GM18517 (cell line): ENCODE measurements around the gene LRRC63.
"Not testable (repeated sequence)": the region's sequence is repeated elsewhere in the genome, so short reads cannot be mapped to it uniquely, and the experiment has no call there.

Experiments used
- ATAC-seq: cut with Tn5 transposase; IDR thresholded peaks from one replicate; pipeline ENCODE4 v1.9.1; 2021; ENCODE audit warnings: mild to moderate bottlenecking, moderate library complexity; ENCODE audit not compliant: unreplicated experiment

LRRC63 gene, protein sequence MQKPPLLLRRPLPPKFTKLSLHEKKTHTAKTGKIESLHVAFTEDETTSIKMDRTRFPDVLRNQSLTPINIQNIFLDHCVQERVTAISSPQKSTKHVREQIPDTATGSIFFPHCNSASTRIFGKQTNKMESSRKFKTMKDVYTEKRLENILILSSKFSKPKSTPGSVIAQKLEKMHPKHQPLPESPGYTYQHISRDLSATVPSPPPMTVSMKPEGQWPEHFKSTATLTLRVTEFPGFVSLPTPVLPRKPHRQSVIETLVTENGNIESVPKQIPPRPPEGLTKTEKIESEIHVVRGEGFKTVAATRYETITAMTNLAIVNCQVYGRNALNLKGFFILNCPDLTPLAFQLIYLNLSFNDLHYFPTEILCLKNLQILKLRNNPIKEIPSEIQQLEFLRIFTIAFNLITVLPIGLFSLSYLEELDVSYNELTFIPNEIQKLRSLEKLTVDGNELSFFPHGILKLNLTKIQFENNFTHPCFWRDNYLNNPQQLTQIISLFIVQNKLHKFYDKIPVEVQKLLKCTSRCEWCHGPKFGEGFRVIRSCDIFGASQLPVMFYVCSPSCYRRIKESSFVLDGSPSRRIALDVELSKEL

DNA sequence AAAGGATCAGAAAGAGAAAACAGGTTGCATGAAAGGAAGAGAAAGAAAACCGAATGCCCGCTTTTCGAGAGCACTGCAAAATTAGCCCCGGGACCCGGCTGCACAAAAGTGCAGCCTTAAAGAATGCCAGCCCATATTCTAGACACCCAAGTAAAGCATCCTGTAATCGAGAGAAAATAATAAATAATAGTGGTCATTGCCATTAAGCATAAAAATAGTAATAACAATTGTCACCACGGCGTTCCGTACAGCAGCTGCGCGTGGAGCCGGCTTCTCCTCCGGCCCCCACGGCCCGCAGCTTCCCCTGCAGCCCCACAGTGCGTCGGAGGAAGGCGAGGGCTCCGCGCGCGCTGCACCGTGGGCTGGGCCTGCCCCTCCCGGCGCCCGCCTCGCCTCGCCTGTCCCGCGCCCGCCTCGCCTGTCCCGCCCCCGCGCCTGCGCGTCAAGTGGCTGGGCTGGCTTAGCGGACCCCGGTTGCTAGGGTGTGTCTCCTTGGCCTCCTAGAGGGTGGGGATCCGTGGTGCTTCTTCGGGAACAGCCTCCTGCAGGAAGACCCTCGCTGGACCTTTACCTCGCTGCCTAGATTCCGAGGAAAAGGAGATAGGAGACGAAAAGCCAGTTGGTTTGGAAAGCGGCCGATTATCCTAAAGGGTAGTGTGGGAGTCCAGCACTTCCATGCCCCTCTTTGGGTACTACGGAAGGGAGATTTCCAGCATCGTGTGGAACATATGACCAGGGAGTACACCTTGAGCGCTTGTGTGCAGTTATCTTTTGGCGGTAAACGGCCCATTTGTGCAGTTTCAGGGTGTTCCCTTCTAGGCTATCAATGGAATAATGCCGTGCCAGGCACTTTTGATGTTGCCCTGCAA, at the start of gene LRRC63:
Gene LRRC63 (plus strand): TSS at position 446 of the 869 bp plus-strand sequence. CDS start 1,107 bp downstream, outside the sequence.
- peak; percentile 88 for ATAC-seq

DNA sequence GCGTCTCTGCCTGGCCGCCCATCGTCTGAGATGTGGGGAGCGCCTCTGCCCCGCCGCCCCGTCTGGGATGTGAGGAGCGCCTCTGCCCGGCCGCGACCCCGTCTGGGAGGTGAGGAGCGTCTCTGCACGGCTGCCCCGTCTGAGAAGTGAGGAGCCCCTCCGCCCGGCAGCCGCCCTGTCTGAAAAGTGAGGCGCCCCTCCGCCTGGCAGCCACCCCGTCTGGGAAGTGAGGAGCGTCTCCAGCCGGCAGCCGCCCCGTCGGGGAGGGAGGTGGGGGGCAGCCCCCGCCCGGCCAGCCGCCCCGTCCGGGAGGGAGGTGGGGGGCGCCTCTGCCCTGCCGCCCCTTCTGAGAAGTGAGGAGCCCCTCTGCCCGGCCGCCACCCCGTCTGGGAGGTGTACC, 49.0 kb upstream of the LRRC63 start:
- not testable (repeated sequence) for ATAC-seq

DNA sequence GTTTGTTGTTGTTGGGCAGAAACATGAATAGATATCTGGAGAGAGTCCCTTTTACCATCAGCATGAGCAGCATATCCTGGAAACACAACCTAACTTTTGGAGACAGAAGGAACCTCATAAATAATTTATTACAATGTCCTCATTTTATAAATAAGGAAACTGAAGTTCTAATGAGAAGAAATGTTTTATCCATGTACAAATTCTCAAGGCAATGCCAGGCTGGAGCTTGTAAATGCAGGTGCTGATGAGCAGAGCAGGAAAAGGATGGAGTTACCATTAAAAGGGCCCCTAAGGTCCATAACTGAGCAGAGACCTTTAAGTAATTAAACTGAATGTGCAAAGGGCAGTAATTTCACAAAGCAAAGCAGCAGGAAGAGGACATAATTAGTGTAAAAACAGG, 47.1 kb upstream of the LRRC63 start:
- no peak for ATAC-seq

DNA sequence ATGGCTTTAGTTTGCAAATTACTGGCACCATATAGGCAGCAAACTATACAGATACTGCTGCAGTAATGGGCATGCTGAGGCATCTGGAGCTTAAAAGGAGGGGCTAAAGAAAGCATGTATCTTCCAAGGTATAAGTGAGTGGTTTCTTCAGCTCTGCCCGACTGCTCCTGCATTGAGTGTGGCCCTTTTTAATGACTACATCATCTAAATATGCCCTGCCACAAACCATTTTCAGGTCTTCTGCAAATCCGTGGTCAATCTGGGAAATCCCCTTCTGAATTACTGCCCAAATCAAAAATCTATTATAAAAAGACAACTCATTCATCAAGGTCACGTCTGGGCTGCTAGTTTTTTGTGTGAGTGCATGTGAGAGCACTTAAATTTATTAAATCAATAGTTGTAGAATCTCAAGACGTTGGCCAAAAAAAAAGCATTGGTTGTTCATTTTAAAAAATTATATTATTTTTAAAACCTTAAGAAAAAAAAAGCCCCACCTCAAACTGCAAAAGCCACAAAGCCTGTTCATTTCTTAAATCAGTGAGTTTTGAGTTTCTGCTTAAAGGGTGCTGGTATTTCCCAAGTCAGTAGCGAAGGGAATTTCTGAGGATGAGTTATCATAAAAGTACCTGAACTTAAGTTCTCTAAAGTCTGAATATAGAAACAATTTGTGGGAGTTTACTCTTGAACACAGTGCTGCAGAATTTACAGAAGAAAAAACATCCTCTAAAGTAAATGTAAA, 46.1 kb upstream of the LRRC63 start:
- ATAC-seq, result peak; percentile 57

DNA sequence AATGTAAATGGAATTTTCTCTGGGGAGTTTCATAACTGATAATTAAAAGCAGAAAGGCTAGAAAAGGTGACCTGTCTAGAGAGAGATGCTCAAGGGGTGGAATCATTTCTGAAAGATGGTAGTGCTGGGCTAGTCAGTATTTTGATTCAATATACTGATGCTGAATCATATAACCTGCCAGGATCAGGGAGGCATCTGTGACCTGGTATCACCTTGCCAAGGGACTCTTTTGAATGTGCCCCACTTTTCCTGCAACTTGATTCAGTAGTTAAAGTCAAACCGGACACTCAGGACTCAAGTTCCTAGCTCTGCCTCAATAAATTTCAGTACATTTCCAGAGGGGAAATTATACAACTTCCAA, 45.5 kb upstream of the LRRC63 start:
- ATAC-seq, result no peak

DNA sequence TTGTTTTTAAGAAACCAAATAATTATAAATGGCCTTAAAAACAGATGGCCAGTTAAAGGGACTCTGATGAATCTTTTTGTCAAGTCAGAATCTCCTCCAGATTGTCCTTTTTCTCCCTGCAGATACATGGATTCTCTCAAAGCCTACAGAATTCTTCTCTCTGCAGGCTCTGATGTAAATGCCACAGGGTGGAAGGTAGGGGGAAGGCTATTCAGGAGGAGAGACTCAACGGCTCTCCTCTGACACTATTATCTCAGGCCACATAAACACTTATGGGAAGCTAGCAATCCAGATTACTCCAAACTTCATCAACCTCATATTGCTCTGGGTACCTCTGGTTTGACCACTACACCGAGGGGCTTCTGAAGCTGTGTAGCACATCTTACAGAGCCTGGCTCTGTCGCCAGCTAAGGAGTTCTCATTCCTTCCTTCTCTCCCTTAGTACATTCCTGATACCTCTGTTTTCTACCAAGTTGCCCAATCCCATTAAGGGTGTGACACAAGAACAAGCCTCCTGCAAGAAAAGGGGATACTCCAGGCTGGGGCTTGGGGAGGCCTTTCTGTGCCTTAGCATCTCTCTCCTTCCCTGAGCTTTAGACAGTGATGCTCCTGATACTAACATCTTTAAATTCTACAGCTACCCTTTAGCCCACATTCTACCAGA, 44.6 kb upstream of the LRRC63 start:
- ATAC-seq, result no peak

DNA sequence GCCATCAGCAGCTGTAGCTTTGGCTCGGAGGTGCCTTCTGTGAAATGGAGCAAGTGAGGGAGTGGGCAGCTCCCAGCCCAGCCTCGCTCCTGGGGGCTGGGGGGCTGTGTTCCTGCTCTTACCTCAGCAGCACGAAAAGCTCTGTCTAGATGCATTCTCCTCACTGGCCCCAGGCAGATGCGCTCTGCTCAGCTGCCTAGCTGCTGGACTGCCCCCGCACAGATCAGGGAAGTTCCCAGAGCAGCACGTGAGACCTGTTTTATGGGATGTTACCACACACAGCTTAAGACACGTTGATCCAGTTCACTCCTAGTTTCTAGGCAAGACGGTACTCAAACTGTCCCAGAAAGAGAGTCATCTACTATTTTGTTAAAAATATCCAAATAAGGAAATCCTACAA, 43.4 kb upstream of the LRRC63 start:
- no peak for ATAC-seq

DNA sequence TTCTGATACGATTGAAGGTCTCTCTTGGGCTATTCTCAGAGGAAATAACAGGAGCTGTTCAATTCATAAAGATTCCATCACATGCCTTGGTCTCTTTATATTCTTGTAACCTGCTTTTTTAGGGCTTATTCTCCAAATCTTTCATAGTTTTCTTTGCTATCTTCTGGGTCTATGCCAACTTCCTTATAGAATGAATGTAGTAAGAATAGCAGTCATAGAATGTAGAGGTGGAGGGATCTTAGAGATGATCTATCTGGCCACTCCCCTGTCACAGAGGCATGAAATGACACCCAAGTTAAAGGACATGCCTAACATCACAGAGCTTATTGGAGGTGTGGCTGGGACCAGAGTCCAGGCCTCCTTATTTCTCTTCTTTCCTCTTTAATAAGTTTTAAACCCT, 42.9 kb upstream of the LRRC63 start:
- ATAC-seq, result no peak

DNA sequence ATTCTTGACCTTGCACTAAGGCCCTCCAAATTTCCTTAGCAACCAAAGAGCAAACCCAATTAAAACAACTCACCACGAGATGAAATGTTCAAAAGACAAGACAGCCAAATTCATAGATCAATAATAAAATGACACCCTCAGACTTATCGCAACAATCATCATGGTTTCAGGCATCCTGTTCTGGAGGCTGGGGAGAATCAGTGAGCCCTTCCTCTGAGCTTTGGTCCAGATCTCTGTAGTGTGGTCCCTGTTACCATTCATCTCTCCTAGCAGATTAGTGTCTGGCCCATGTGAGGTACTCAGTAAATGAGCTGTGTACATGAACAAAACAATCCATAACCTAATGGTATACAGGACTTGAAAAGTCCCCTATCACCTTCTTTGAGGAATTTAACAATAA, 42.0 kb upstream of the LRRC63 start:
- ATAC-seq, result no peak

DNA sequence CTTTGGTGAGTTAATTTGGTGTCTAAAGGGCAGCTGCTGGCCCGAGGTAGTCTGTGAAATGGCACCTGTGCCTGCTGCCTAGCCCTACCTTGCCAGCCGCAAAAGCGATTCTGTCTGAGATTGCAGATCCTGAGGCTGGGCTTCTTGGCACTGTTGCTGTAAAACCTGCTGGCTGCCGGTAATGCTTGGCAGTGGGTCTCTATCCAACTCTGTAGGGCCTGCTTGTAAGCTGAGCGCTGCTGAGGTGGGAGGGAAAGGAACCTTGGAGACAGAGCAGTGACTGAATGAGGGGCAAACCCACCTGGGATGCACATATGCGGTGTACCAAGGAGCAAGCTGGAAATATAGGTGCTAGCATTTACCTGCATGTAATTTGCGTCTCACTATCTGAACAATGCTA, 41.5 kb upstream of the LRRC63 start:
- no peak for ATAC-seq

DNA sequence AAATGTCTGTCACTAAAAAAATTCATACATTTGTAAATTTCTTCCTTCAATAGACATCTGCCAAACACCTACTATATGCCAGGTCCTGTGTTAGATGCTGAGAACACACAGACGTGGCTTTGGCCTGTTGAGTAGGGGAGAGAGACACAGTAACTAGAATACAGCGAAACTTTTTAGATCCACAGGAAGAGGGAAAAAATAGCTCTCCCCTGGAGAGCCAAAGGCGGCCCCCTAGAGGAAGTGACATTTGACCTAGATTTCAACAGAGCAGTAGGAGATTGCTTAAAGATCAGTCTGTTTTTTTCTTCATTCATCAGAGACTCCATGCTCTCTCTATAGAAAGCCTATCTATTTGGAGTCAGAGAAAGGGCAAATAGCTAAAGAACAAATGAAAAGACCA, 41.0 kb upstream of the LRRC63 start:
- no peak for ATAC-seq

DNA sequence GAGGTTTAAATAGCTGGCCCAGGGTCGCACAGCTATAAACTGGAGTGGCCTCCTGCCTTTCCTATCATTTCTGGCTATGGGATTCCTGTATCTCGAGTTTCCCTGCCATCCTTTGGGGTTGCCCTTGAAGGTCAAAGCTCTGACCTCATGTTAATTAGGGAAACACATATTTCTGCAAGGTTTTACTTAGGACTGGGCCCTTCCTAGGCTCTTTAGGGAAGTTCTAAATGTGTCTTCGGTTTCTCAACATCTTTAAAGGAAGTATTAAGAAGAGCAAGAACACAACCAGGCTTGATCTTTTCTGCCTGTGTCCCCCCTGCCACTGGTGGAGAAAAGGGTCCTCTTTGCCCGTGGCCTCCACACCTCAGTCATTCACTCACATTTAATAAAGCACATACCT, 40.5 kb upstream of the LRRC63 start:
- no peak for ATAC-seq

DNA sequence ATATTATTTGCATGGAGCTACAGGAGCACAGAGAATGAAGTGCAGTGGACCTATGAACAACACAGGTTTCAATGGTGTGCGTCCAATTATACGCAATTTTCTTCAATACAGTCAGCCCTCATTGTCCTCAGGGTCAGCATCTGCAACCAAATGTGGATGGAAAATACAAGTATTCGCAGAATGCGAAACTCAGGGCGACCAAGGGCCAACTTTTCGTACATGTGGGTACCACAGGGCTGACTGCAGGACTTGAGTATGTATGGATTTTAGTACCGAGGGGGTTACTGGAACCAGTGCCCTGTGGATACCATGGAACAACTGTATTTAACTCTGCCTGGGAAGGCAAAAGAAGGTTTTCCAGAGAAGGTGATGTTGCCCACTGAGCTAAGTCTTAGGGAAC, 40.0 kb upstream of the LRRC63 start:
- no peak for ATAC-seq

DNA sequence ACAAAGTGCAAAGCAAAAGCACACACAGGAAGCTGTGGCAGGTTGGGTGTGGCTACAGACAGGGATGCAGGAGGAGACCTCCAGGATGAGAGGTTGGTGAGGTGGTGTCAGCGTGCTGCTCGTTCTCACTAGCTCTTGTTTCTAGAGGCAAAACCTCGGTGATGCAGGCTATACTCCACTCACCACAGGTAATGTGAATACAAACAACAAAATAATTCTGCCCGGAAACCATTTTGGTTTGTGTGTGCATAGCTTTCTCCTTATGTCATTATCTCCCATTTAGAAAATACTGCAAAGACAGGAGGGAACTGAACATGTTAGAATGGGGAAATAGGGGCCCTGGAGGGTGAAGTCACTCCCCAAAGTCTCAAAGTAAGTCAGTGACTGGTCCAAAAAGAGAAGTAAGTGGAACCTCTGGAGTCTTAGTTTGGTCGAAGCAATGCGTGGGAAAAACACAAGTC, 39.2 kb upstream of the LRRC63 start:
- ATAC-seq, result no peak

DNA sequence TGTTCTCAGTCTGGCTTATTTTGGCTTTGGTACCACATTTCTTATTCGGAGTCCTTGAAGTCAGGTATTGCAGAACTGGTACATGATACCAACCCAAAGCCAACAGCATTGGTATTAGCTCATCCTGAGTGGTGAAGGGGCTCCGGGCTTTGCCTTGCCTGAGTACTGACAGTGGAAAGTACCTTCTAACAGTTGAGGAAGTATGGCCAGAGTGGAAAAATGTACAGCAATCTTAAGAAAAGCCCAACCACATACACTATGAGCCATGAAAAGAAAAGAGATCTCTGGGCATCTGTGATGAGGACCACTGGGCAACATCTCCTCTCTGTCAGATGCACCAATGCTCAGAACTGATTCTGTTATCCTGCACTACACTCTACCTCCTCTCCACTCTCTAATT, 38.1 kb upstream of the LRRC63 start:
- peak; percentile 34 for ATAC-seq

DNA sequence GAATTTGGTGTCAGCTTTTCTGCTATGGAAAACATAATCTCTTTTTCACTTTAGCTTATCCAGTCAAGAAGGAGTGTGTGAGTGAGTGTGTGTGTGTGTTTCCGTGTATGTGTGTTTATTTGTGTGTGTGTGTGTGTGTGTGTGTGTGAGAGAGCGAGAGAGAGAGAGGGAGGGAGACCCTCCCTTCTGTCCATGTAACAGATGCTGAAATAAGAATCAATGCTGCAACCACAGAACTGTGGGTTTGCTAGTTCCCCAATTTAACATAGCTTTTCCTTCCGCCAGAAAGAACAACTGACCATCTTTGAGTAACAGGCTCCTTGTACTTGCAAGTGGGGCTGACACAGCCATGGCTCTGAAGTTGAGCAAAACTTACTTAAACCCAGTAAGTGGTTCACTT, 35.0 kb upstream of the LRRC63 start:
- peak; percentile 46 for ATAC-seq

DNA sequence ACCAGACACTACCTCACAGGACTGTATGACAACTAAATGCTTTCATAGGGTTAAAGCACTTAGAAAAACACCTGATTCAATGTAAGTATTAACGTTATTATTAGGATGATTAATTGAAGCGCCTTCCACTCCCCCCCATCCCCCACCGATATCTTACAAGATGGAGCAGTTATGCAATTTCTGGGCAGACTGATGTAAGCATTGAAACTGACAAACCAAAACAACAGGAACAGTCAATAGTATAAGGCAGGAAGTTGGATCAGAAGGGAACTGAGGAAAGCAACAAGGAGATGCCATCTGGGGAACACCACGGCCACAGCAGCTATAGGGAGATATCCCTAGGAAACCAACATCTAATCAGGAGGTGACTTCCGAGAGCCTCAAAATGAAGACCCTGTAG, 33.6 kb upstream of the LRRC63 start:
- no peak for ATAC-seq

DNA sequence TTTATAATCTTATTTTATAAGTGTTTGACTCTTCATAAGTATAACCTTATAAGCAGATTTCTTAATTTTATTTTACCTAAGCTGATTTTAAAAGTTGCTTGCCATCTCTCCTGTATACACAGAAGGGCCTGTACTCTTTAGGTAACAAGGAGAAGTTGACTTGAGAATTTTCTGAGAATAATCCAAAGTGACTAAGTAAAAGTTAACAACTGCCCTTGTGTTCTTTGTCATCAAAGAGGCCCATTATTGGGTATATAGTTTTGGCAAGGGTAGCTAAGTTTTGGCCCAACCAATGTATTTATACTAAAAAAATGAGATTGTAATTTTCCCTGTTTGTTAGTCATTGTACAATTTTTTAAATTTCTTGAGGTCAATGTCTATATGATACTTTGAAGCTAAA, 32.9 kb upstream of the LRRC63 start:
- no peak for ATAC-seq

DNA sequence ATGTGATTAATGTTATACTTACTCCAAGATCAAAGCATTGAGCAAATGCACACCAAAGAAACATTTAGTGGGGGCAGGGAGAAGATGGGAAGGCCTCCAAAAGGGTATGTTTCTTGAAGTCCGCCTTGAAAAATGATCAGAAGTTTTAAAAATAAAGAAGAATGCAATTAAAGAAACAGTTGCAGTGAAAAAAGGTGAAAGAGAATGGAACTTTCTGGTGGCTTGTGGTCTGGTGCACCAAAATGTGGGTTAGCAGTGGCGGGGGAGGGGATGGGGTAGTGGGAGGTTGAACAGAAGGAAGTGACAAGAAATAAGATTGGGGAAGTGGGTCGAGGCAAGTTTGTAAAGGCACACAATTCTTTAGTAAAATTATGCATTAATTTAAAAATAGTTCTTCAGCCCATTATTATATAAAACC, 32.2 kb upstream of the LRRC63 start:
- no peak for ATAC-seq

DNA sequence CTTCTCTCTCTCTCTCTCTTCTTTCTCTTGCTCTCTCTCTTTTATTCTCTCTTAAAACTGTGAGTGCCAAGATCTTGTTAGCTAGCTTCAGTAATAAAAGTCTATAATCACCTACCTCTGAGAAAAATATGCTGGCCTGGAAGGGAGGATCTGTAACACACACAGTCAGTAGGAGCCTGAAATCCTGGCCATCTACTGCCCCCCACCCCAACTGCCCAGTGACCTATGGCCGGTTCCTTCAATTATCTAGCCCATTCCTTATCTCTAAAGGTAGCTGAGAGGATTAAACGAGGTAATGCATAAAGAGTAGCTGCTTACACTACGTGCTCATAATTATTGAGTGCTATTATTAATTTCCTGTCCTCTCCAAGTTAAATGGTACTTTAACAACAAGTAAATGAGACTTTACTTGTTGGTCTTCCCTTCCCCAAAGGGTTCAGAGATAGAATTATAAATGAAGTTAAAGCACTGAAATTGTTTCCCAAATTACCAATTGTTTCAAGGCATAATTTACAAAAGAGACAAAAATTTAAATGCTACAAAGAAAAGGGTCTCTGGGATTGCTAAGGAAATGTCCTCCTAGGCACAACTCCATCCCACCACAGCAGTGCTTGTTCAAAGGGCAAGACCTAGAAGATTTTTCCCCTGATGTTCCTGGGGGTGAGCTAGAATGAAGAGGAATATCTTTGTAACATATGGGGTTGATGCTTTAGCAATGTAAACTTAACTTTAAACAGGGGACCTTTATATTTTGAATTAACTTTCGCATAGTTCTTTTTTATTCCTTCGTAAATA, 31.6 kb upstream of the LRRC63 start:
- no peak for ATAC-seq
